IMR-90 (cell line): ENCODE results near the gene TRAPPC5. TPM values are rescaled to one million over a fixed set of nuclear protein-coding genes. Genes with fewer than 3 reads are reported as not detected.

Experiments used
- ATAC-seq: fragments of 200-7000 bp; cut with Tn5 transposase; 2 replicates; pipeline ENCODE4 v1.9.1; 2020; ENCODE audit warnings: low read depth, mild to moderate bottlenecking, moderate library complexity
- BruUV-seq: library from RNA; stranded (reverse); fragments of 400-500 nt; replicated peaks from 2 replicates; lab custom pipeline; 2021; lab: Mats Ljungman, UMichigan
- CTCF ChIA-PET: fragments of 300-600 bp; formaldehyde crosslinking; extraction: SDS; loops from one replicate; lab custom pipeline; 2021; ENCODE audit warnings: antibody characterized with exemption; lab: Yijun Ruan, JAX
- POLR2A ChIA-PET: fragments of 300-600 bp; sonication (Branson Sonifier 250); formaldehyde crosslinking; loops from one replicate; lab custom pipeline; 2022; ENCODE audit warnings: antibody characterized with exemption; ENCODE audit not compliant: unreplicated experiment; lab: Charles Lee
- DNase-seq: peaks from one replicate; pipeline ENCODE4 v3.0.0; 2013
- H2AFZ ChIP-seq: replicated peaks from 2 replicates; pipeline ENCODE3; 2013; ENCODE audit warnings: low read length, mild to moderate bottlenecking; ENCODE audit not compliant: poor library complexity
- H2AK5ac ChIP-seq: 2 replicates; pipeline ENCODE4 v1.6.1; 2013; ENCODE audit warnings: low read depth, low read length, inconsistent platforms
- H2AK9ac ChIP-seq: replicated peaks from 2 replicates; pipeline ENCODE3; 2013; ENCODE audit warnings: mild to moderate bottlenecking, low read depth, low read length, moderate library complexity; ENCODE audit not compliant: poor library complexity
- H2BK120ac ChIP-seq: 2 replicates; pipeline ENCODE4 v1.6.1; 2013; ENCODE audit warnings: low read depth, low read length, inconsistent platforms
- H2BK15ac ChIP-seq: 3 replicates; pipeline ENCODE4 v1.6.1; 2013; ENCODE audit warnings: low read depth, low read length, inconsistent platforms
- H2BK20ac ChIP-seq: 2 replicates; pipeline ENCODE4 v1.6.1; 2013; ENCODE audit warnings: low read depth, mild to moderate bottlenecking, inconsistent platforms, low read length, moderate library complexity
- H2BK5ac ChIP-seq: 2 replicates; pipeline ENCODE4 v1.6.1; 2013; ENCODE audit warnings: mild to moderate bottlenecking, low read depth, low read length, inconsistent platforms; ENCODE audit not compliant: poor library complexity, severe bottlenecking
- H3K14ac ChIP-seq: replicated peaks from 2 replicates; pipeline ENCODE4 v1.6.1; 2013; ENCODE audit warnings: low read depth, low read length, inconsistent platforms
- H3K18ac ChIP-seq: 2 replicates; pipeline ENCODE4 v1.6.1; 2013; ENCODE audit warnings: low read depth, low read length, control low read depth
- H3K23ac ChIP-seq: 2 replicates; pipeline ENCODE4 v1.6.1; 2013; ENCODE audit warnings: low read depth, low read length, inconsistent platforms
- H3K27ac ChIP-seq: 2 replicates; pipeline ENCODE4 v1.5.1; 2013; ENCODE audit warnings: mild to moderate bottlenecking, control low read depth, low read length; ENCODE audit not compliant: insufficient read depth
- H3K27me3 ChIP-seq: 2 replicates; pipeline ENCODE4 v1.6.1; 2013; ENCODE audit warnings: low read length; ENCODE audit not compliant: control insufficient read depth, insufficient read depth
- H3K36me3 ChIP-seq: 2 replicates; pipeline ENCODE4 v1.6.1; 2013; ENCODE audit warnings: low read length, mixed read lengths; ENCODE audit not compliant: control insufficient read depth, insufficient read depth
- H3K4ac ChIP-seq: 2 replicates; pipeline ENCODE4 v1.6.1; 2013; ENCODE audit warnings: low read depth, low read length, inconsistent platforms
- H3K4me1 ChIP-seq: 2 replicates; pipeline ENCODE4 v1.6.1; 2013; ENCODE audit warnings: low read length, mixed read lengths; ENCODE audit not compliant: control insufficient read depth, insufficient read depth
- H3K4me2 ChIP-seq: 2 replicates; pipeline ENCODE4 v1.6.1; 2013; ENCODE audit warnings: low read depth, mild to moderate bottlenecking, control low read depth, low read length, moderate library complexity
- H3K4me3 ChIP-seq: 2 replicates; pipeline ENCODE4 v1.5.1; 2013; ENCODE audit warnings: low read depth, mild to moderate bottlenecking, control low read depth, low read length, moderate library complexity; ENCODE audit not compliant: insufficient read depth
- H3K56ac ChIP-seq: 2 replicates; pipeline ENCODE4 v1.6.1; 2013; ENCODE audit warnings: low read length, inconsistent platforms; ENCODE audit not compliant: insufficient read depth; ENCODE audit errors: extremely low read depth
- H3K79me1 ChIP-seq, 2 experiments: 2 replicates each; pipeline ENCODE4 v1.6.1; 2013; ENCODE audit warnings: low read length in 2 of 2, inconsistent platforms in 1 of 2, low read depth in 1 of 2
- H3K9ac ChIP-seq: 2 replicates; pipeline ENCODE4 v1.6.1; 2013; ENCODE audit warnings: low read depth, low read length, control low read depth
- H3K9me1 ChIP-seq: 2 replicates; pipeline ENCODE4 v1.6.1; 2013; ENCODE audit warnings: low read length, inconsistent platforms; ENCODE audit not compliant: insufficient read depth
- H3K9me3 ChIP-seq: 2 replicates; pipeline ENCODE4 v1.6.1; 2013; ENCODE audit warnings: low read length; ENCODE audit not compliant: control insufficient read depth, insufficient read depth
- H4K20me1 ChIP-seq: 2 replicates; pipeline ENCODE4 v1.6.1; 2013; ENCODE audit warnings: low read length, inconsistent platforms; ENCODE audit not compliant: insufficient read depth
- H4K5ac ChIP-seq: 2 replicates; pipeline ENCODE4 v1.6.1; 2013; ENCODE audit warnings: mild to moderate bottlenecking, low read depth, low read length, control low read depth
- H4K8ac ChIP-seq, 2 experiments: 2 replicates each; pipeline ENCODE4 v1.6.1; 2013; ENCODE audit warnings: low read depth in 2 of 2, low read length in 2 of 2, control low read depth in 1 of 2, inconsistent platforms in 1 of 2
- H4K91ac ChIP-seq: 2 replicates; pipeline ENCODE4 v1.6.1; 2013; ENCODE audit warnings: low read depth, low read length, inconsistent platforms; ENCODE audit not compliant: insufficient read depth
- BHLHE40 ChIP-seq: fragments of 150-350 bp; IDR thresholded peaks from 2 replicates; pipeline ENCODE4 v1.6.1; 2016; ENCODE audit warnings: mild to moderate bottlenecking, low read depth, low read length
- CEBPB ChIP-seq: IDR thresholded peaks from 2 replicates; pipeline ENCODE4 v1.6.1; 2012; ENCODE audit warnings: low read depth, low read length, improper control_type of control experiment
- CHD1 ChIP-seq: IDR thresholded peaks from 2 replicates; pipeline ENCODE4 v1.6.1; 2012; ENCODE audit warnings: low read depth, low read length, improper control_type of control experiment
- FOS ChIP-seq: fragments of 150-350 bp; IDR thresholded peaks from 2 replicates; pipeline ENCODE4 v1.6.1; 2016; ENCODE audit warnings: low read depth, low read length
- MAZ ChIP-seq: IDR thresholded peaks from 2 replicates; pipeline ENCODE4 v1.6.1; 2012; ENCODE audit warnings: low read depth, mild to moderate bottlenecking, low read length, improper control_type of control experiment, moderate library complexity, borderline replicate concordance
- MXI1 ChIP-seq: IDR thresholded peaks from 2 replicates; pipeline ENCODE4 v1.6.1; 2012; ENCODE audit warnings: low read depth, mild to moderate bottlenecking, low read length, moderate library complexity, borderline replicate concordance
- NFE2L2 ChIP-seq: fragments of 150-350 bp; IDR thresholded peaks from 2 replicates; pipeline ENCODE4 v1.6.1; 2016; ENCODE audit warnings: low read depth, mild to moderate bottlenecking, low read length
- POLR2A ChIP-seq: IDR thresholded peaks from 2 replicates; pipeline ENCODE4 v1.6.1; 2012; ENCODE audit warnings: mild to moderate bottlenecking, low read depth, low read length
- RAD21 ChIP-seq: IDR thresholded peaks from 2 replicates; pipeline ENCODE4 v1.6.1; 2012; ENCODE audit warnings: low read length, improper control_type of control experiment
- RFX5 ChIP-seq: IDR thresholded peaks from 2 replicates; pipeline ENCODE4 v1.8.0; 2012; ENCODE audit warnings: low read depth, mild to moderate bottlenecking, low read length, moderate library complexity
- SMC3 ChIP-seq: fragments of 150-350 bp; IDR thresholded peaks from 2 replicates; pipeline ENCODE4 v1.6.1; 2016; ENCODE audit warnings: low read depth, mild to moderate bottlenecking, antibody characterized with exemption, low read length, moderate library complexity
- WGBS, 2 experiments: methylation state at CpG; one replicate each; pipeline versions ENCODE4 v1.1.5 to v1.1.7; 2013; ENCODE audit warnings: missing lambda C conversion rate in 2 of 2; ENCODE audit not compliant: insufficient read length in 1 of 2; ENCODE audit errors: extremely low coverage in 2 of 2; 5-methylcytosine and 5-hydroxymethylcytosine counted together
- dilution Hi-C: fragments of 300-500 bp; cut with HindIII; formaldehyde crosslinking; loops from one replicate; pipeline ENCODE4 v1.14.3; 2018; ENCODE audit warnings: low sequenced_read_pairs; ENCODE audit not compliant: unreplicated experiment
- in situ Hi-C: fragments of 300-500 bp; cut with MboI; formaldehyde crosslinking; loops from 3 replicates; pipeline ENCODE4 v1.14.3; 2019; ENCODE audit warnings: low sequenced_read_pairs, inconsistent platforms, mixed read lengths
- intact Hi-C: fragments of 100-400 bp; cut with micrococcal nuclease; formaldehyde crosslinking; loops from 2 replicates; pipeline ENCODE4 v1.10.0; 2022
- polyA plus RNA-seq, 3 experiments: library from polyadenylated mRNA; depleted of rRNA; stranded (reverse); fragments of >200 nt; gene quantifications; 2 replicates each; pipeline ENCODE4 v1.2.3, GENCODE V29; 2012; ENCODE audit warnings: low replicate concordance in 1 of 3
- total RNA-seq: library from RNA; depleted of rRNA; stranded (reverse); fragments of >200 nt; gene quantifications from 2 replicates; pipeline ENCODE4 v1.2.3, GENCODE V29; 2012
- TF ChIP-seq, protein P1 (sequence below): conservative IDR thresholded peaks from 2 replicates; pipeline ENCODE4 v1.5.1; 2012; ENCODE audit warnings: mild to moderate bottlenecking, low read depth, low read length, improper control_type of control experiment
- TF ChIP-seq, protein P2 (sequence below): fragments of 150-350 bp; IDR thresholded peaks from 2 replicates; pipeline ENCODE4 v1.6.1; 2017; ENCODE audit warnings: mild to moderate bottlenecking, antibody characterized with exemption, low read length, low read depth

Gene TRAPPC5
- total and polyA plus RNA-seq, 2 of the 4 experiments (the other 2 are of a cell fraction) = 54.7 to 109 TPM

DNA sequence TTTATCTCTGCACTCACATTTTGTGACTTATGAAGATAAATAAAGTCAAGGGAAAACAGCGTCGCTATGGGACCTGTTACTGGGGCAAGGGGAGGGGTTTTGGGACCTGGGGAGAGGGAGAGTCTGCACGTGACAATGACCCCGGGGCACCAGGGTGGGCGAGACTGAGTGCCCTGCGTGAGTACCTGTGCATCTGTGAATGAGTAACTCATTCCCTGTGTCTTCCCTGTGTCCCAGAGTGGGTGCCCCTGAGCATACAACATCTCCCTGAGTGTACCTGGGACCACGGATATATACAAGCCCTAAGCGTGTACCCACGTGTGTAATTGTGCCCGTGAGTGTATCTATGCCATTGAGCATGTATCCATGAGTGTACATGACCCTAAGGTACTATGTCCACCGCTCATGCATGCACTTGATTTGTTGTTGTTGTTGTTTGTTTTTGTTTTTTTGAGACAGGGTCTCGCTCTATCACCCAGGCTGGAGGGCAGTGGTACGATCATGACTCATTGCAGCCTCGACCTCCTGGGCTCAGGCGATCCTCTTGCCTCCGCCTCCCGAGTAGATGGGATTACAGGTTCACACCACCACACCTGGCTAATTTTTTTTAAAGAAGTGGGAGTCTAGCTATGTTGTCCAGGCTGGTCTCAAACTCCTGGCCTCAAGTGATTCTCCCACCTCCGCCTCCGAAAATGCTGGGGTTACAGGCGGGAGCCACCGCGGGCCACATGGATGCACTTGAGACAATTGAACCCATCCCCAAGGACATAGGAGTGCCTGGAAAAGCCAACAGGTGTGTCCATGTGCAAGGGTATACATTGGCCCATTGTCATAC lies 645 bp upstream of the TRAPPC5 start:
- peak overlapping the region; percentile 57 for H3K9ac ChIP-seq
- peaks cover 4% of the 10 kb centered on the region; the same call in 1 of the 2 replicates for H3K4me1 ChIP-seq
- CTCF ChIA-PET = interaction anchor here (0.6 to 1.3 kb wide), 4 partner anchors 19 to 480 kb away, joined by 3 to 6 read pairs (median 3); no protein-coding TSS in a partner anchor
- H3K56ac ChIP-seq = no peak overlapping the region
- H3K9me3 ChIP-seq = no peaks in the 10 kb centered on the region
- H2BK20ac ChIP-seq = no peak overlapping the region
- no peak overlapping the region for H3K18ac ChIP-seq
- 70% methylated on average over 9 of the region's 22 CpGs; no CpG with 5 or more reads in 1 of the 2 experiments for WGBS, 2 experiments
- H3K23ac ChIP-seq = no peak overlapping the region
- no peak for ATAC-seq
- H2BK15ac ChIP-seq = no peak overlapping the region
- H3K14ac ChIP-seq = peak overlapping the region; percentile 78; the same call in 1 of the 2 replicates
- H4K91ac ChIP-seq = peak overlapping the region; percentile 55; the same call in 1 of the 2 replicates
- H3K9me1 ChIP-seq = peaks cover 3% of the 10 kb centered on the region
- H3K27me3 ChIP-seq = peaks cover 8% of the 10 kb centered on the region
- H4K8ac ChIP-seq = peak overlapping the region; percentile 89 to 99
- POLR2A ChIA-PET = no interaction called here
- H2AK9ac ChIP-seq = peak overlapping the region; percentile 93
- peak overlapping the region; percentile 32 for H3K4me3 ChIP-seq
- dilution Hi-C loops = no loop called here
- peaks cover 0 to 28% of the 10 kb centered on the region in 2 experiments; a peak in 3 of 4 replicates for H3K79me1 ChIP-seq
- no peak for DNase-seq
- H2BK120ac ChIP-seq = peak overlapping the region; percentile 59; the same call in 1 of the 2 replicates
- BruUV-seq = no TSS peak
- H2AK5ac ChIP-seq = peak overlapping the region; percentile 68
- H3K27ac ChIP-seq = no peak overlapping the region; the same call in 1 of the 2 replicates
- H2AFZ ChIP-seq = peak overlapping the region; percentile 100
- peaks cover 11% of the 10 kb centered on the region; the same call in 1 of the 2 replicates for H3K36me3 ChIP-seq
- in situ Hi-C loops = loop anchor here (10.0 kb wide), 1 partner anchor 115 kb away; no protein-coding TSS in a partner anchor
- H4K5ac ChIP-seq = peak overlapping the region; percentile 95
- H3K4me2 ChIP-seq = peak overlapping the region; percentile 93
- intact Hi-C loops = loop anchor here (1.0 to 2.0 kb wide), 4 partner anchors 28 to 326 kb away; partner anchors contain the start of genes PET100 and XAB2
- H3K4ac ChIP-seq = peak overlapping the region; percentile 90
- no peak overlapping the region for H2BK5ac ChIP-seq
- peaks cover 4% of the 10 kb centered on the region for H4K20me1 ChIP-seq
- no peak for TF ChIP-seq CHD1
- no peak for TF ChIP-seq RAD21
- TF ChIP-seq BHLHE40 = no peak
- TF ChIP-seq, protein P1, sequence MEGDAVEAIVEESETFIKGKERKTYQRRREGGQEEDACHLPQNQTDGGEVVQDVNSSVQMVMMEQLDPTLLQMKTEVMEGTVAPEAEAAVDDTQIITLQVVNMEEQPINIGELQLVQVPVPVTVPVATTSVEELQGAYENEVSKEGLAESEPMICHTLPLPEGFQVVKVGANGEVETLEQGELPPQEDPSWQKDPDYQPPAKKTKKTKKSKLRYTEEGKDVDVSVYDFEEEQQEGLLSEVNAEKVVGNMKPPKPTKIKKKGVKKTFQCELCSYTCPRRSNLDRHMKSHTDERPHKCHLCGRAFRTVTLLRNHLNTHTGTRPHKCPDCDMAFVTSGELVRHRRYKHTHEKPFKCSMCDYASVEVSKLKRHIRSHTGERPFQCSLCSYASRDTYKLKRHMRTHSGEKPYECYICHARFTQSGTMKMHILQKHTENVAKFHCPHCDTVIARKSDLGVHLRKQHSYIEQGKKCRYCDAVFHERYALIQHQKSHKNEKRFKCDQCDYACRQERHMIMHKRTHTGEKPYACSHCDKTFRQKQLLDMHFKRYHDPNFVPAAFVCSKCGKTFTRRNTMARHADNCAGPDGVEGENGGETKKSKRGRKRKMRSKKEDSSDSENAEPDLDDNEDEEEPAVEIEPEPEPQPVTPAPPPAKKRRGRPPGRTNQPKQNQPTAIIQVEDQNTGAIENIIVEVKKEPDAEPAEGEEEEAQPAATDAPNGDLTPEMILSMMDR = no peak
- no peak for TF ChIP-seq NFE2L2
- TF ChIP-seq RFX5 = no peak
- TF ChIP-seq MAZ = no peak
- TF ChIP-seq MXI1 = no peak
- TF ChIP-seq FOS = no peak
- no peak for TF ChIP-seq SMC3
- no peak for TF ChIP-seq POLR2A
- TF ChIP-seq, protein P2, sequence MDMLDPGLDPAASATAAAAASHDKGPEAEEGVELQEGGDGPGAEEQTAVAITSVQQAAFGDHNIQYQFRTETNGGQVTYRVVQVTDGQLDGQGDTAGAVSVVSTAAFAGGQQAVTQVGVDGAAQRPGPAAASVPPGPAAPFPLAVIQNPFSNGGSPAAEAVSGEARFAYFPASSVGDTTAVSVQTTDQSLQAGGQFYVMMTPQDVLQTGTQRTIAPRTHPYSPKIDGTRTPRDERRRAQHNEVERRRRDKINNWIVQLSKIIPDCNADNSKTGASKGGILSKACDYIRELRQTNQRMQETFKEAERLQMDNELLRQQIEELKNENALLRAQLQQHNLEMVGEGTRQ = no peak
- no peak for TF ChIP-seq CEBPB
